KG1 (cell line): ENCODE data around the gene USF2.

Experiments used
- DNase-seq: peaks from one replicate; lab custom pipeline; 2025; lab: John Stamatoyannopoulos, UW

The USF2 gene

DNA sequence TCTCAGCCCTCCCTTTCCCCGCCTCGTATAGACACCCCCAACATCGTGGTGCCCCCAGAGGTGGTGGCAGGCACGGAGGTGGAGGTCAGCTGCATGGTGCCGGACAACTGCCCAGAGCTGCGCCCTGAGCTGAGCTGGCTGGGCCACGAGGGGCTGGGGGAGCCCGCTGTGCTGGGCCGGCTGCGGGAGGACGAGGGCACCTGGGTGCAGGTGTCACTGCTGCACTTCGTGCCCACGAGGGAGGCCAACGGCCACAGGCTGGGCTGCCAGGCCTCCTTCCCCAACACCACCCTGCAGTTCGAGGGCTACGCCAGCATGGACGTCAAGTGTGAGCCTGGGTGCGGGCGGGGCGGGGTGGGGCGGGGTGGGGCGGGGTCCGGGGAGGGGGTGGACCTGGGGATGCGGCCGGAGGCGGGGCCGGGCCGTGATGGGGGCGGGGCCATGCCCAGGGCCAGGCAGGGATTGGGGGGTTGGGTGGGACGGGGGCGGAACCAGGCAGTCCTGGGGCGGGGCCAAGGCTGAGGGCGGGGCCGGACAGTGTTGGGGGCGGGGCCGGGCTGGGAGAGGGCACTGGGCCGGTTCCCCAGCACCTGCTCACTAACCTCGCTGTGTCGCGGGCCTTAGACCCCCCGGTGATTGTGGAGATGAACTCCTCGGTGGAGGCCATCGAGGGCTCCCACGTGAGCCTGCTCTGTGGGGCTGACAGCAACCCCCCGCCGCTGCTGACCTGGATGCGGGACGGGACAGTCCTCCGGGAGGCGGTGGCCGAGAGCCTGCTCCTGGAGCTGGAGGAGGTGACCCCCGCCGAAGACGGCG lies 31.0 kb downstream of the USF2 start:
- DNase-seq: no peak

DNA sequence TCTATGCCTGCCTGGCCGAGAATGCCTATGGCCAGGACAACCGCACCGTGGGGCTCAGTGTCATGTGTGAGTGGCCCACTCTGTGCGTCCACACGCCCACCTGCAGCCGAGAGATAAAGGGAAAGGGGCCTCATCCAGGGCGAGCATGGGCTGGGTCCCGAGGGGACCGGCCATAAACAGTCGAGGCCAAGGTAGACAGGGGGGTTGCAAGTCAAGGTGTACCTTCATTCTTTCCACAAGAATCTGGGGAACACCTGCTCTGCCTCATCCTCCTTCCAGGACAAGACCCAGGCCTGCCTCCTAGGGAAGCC lies 31.5 kb downstream of the USF2 start:
- no peak for DNase-seq

GRCh38 chr19:35301961-35302360 lies 33.2 kb downstream of the USF2 start:
- DNase-seq: no peak

DNA sequence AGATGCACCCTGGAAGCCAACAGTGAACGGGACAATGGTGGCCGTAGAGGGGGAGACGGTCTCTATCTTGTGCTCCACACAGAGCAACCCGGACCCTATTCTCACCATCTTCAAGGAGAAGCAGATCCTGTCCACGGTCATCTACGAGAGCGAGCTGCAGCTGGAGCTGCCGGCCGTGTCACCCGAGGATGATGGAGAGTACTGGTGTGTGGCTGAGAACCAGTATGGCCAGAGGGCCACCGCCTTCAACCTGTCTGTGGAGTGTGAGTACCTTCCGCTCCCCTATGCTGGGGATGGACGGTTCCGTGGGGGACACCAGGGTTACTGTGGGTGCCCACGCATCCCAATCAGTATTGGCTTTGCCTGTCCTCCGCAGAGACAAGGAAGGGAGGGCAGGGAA lies 33.7 kb downstream of the USF2 start:
- DNase-seq: no peak

DNA sequence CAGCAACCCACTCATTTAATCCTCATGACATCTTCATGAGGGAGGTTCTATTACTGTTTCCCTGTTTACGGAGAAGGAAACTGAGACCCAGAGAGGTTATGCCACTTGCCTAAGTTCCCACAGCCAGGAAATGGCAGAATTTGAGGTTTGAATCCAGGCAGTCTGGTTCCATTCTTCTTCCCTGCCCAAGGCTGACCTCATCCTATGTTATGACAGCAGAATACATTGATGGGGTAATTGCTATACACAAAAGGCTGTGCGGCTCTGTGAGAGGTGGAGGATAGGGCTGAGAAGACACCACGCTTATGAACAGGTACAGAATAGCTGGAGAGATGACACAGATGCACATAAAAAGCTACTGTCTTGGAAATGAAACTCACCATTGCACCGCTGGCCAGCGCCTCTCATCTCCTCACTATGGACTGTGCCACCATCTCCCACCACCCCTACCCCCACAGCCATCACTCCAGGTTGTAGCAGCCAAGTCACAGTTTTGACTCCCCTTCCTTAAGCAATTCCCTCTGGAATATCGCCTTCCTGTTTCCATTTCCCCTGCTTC lies 34.7 kb downstream of the USF2 start:
- no peak for DNase-seq

- DNase-seq: no peak
Observed at GRCh38 chr19:35304036-35304435, 35.3 kb downstream of the USF2 start.

GRCh38 chr19:35305181-35305580 lies 36.4 kb downstream of the USF2 start:
- no peak for DNase-seq

DNA sequence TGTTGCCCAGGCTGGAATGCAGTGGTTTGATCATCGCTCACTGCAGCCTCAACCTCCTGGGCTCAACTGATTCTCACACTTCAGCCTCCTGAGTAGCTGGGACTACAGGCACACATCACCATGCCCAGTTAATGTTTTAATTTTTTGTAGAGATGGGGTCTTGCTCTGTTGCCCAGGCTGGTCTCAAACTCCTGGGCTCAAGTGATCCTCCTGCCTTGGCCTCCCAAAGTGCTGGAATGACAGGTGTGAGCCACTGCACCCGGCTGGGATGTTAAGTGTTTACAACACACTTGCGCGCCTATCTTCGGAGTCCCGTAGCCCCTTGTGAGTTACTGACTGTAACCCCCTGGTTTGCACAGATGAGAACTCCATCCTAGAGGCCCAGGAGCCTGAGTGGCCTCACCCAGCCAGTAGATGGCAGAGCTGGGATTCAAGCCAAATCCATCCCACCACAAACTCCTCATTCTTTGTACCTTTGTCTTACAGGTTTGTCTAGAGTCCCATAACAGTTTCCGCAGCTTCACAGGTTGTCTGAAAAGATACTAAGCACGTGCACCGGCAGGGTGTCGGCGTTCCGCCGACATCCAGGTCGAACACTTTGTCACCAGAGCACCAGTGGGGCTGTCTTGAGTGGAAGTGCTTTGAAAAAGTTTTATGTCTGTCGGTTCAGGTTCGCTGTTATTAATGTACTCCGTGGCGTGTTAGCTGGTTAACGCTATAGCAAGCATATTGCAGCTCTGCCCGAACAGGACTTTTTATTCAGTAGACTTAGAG lies 37.9 kb downstream of the USF2 start:
- DNase-seq: no peak

DNA sequence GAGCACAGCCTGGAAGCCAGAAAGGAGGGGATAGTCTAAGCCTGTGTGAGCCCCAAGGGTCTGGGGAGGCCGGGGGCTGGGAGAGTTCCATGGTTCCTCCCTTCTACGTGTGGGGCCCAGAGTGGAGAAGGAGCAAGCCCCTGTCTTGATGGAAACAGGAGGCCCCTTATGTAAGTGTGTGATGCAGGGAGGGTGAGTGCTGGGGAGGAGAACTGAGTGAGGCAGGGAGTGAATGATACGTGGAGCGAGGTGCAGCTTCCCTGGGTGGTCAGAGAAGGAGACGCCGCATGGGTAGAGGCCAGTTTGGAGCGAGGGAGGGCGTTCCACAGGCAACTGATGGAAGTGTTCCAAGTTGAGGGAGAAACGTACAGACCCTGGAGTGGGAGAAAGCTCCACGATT lies 39.2 kb downstream of the USF2 start:
- DNase-seq: no peak

DNA sequence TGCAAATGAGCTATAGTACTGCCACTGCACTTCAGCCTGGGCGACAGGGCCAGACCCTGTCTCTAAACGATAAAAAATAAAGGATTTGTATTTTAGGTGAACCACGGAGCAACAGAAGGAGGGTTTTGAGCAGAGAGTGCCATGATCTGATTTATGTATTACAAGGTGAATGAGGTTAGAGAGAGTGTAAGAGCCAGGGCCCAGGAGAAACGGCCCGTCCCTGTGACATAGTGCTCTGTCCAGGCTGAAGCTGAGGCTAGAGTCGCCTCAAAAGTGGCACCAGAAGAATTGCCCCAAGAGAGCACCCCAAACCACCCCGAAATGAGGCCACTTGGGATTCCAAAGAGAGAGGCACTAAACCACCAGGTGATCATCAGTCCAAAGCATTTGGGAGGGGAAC lies 40.1 kb downstream of the USF2 start:
- no peak for DNase-seq

GRCh38 chr19:35309481-35310279 lies 40.9 kb downstream of the USF2 start:
- no peak for DNase-seq

DNA sequence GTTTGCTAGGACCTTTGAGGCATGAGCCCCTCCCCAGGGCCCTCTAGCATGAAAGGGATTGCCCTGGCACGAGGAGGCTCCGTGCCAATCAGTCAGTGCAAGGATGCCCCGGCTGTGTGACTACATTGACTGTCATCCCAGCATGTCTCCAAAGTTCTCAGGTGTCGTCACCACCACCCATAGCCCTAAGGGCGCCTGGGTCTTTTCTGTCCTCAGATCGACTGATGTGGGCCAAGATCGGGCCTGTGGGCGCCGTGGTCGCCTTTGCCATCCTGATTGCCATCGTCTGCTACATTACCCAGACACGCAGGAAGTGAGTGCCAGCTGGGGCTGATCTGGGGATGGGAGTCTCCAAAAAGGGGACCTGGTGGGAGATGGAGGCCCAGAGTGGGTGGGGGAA lies 41.6 kb downstream of the USF2 start:
- no peak for DNase-seq

- DNase-seq: no peak
Observed at GRCh38 chr19:35310811-35311465, 42.2 kb downstream of the USF2 start.

GRCh38 chr19:35311901-35312665 lies 43.3 kb downstream of the USF2 start:
- no peak for DNase-seq

GRCh38 chr19:35313587-35313986 lies 44.8 kb downstream of the USF2 start:
- DNase-seq: no peak

DNA sequence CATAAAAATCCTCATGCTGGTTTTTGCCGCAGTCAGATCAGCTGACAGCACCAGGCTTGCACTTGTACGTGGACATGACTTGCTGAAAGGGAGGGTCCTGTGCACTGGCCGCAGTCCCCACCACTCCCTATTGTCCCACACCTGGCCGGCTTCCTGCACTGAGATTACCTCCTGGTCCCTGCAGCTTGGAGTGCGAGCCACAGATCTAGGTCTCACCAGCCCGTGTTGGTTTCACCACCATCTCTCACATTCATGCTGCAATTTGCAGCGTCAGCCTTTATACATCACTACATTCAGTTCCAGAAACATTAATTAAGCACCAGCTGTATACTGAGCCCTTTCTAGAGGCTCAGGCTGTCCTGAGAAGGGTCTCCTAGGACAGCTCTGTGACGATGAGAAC lies 45.3 kb downstream of the USF2 start:
- DNase-seq: no peak

DNA sequence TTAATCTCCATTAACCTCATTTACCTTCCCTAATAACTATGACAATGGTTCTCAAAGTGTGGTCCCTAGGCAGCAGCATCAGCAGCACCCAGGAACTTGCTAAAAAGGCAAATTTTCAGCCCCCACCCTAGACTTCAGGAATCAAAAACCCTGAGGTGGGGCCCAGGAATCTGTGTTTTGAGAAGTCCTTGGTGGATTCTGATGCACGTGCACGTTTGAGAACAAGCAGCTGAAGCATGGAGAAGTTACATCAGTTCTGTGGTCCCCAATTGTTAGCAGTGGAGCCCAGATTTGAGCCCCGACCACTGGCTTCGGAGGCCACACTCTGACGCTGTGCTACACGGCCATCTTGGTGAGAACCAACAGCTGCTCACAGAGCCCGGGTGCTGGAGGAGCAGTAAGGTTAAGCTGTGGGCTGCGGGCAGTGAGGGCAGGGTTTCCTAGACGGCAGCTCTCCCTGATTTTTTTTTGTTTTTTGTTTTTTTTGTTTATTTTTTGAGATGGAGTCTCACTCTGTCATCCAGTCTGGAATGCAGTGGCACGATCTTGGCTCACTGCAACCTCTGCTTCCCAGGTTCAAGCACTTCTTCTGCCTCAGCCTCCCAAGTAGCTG lies 46.2 kb downstream of the USF2 start:
- no peak for DNase-seq

DNA sequence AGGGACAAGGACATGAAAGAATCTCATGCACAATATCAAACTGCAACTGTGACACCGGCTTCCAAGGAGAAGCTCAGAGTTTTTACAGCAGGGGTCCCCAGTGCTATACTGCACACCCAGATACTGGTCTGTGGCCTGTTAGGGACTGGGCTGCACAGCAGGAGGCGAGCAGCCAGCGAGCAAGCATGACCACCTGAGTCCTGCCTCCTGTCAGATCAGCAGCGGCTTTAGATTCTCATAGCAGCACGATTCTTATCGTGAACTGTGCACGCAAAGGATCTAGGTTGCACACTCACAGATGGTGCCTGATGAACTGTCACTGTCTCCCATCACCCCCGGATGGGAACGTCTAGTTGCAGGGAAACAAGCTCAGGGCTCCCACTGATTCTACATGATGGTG lies 47.1 kb downstream of the USF2 start:
- no peak for DNase-seq

DNA sequence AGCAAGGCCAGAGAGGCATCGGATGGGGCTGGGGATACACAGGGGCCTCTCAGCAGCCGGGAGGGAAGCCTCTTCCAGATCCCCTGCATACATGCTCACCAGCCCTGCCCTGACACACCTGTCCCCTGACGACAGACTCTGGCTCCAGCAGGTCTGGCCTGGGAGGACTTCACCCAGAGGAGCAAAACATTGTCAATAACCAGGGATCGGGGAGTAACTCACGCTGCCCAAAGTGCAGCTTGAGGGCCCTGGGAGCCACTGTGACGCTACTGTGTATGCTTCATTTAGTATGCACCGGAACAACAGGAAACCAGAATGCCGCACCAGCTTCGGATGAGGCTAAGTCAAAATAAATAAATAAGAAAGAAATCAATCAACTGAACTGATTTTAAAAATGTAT lies 47.8 kb downstream of the USF2 start:
- DNase-seq: no peak

- no peak for DNase-seq
Observed at GRCh38 chr19:35317464-35318043, 48.8 kb downstream of the USF2 start.
